Measurements from ENCODE around the gene STPG3.

Gene STPG3

DNA sequence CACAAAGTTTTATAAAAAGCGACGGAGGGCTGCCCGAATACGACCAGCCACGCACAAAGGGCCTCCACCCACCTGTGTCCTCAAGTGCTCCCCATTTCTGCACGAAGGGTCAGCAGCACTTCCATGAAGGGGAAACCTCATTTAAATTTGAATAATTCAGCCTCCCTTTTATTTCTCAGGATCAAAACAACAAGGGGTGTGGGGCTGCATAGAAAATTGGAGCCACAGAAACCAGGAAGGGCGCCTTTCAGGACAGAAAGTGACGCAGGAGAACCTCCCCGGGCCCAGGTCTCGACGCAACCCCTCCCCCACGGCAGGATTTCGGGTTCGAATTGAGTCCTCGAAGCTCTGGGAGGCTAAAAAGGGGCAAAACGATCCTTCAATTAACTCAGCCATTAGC lies 48.9 kb downstream of the STPG3 start:
- DNase-seq (ENCODE audit: low read depth in 2 of 3, low spot score in 2 of 3), result no peak

DNA sequence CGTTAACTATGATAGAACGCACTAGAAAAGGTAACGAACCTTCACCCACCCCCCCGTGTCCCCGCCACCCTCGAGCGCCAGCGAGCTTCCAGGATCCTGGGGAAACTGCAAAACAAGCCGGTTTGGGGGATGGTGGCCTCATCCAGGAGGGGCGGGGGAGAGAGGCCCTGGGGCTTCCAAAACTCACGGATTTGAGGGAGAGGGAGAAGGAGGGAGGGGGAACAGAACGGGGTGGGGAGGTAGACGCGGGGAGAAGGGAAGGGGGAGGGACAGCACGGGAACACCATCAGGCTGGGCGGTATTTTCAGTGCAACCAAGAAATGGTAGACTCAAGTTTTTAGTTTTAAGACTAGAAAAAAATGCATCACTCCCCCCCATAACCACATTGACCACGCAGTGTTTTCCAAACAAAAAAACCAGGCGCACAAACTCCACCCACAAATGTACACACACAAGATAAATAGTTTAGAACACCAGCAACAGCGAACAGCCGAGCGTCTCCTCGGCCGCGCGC lies 49.5 kb downstream of the STPG3 start:
- DNase-seq (ENCODE audit: low read depth in 2 of 3, low spot score in 2 of 3), result no peak

DNA sequence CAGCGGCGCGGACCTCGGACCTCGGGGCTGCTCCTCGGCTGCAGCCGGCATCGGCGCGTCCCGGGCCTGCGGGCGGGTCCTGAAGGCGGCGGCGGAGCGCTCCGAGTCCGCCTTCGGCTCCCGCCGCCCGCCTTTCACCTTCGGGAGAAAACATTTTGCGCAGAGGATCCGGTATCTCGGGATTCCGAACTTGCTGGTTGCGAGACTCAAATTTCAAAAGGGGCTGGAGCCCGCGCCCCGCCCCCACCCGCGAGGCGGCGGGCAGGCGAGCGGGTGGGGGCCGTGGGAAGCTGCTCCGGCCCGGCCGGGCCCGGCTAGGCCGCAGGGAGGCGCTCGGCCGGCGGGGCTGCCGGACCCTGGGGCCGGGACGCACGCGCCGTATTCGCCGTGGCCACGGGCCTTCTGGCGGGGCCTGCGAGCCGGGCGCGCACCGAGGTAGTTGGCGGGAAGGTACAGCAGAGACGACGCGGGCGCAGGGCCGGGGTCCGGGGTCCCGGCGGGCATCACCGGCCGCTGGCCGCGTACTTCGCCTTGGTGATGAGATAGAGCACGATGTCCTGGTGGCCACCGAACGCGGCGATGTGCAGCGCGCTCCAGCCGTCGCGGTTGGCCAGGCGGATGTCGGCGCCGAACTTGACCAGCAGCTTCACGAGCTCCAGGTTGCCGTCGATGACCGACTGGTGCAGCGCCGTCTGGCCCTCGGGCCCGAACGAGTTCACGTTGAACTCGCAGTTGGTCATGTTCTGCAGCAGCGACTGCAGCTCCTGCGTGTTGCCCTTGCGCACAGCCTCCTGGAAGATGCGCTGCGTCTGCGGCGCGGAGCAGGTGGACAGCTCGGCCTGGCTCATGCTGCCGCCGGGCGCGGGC lies 50.2 kb downstream of the STPG3 start:
- DNase-seq (ENCODE audit: low read depth in 2 of 3, low spot score in 2 of 3), result no peak

DNA sequence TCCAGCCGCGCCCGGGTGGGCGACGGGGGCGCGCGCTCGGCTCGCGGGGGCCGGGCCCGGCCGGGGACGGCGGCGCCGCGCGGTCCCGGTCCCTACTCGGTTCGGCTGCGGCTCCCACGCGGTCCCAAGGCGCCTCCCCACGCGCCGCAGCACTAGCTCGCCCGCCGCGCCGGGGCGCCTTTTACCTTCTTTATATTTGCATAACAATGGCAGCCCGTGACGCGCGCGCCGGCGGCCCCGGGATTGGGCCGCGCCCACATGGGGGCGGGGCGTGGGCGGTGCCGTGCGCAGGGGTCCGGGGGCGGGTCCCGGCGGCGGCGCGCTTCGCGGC lies 51.0 kb downstream of the STPG3 start, which contains the start of gene NRARP:
Gene NRARP (minus strand): TSS at position 154 of the 331 bp plus-strand sequence. CDS start 343 bp downstream, outside the sequence.
- DNase-seq (ENCODE audit: low read depth in 2 of 3, low spot score in 2 of 3), result peak; percentile 77 to 88 (median 84)

DNA sequence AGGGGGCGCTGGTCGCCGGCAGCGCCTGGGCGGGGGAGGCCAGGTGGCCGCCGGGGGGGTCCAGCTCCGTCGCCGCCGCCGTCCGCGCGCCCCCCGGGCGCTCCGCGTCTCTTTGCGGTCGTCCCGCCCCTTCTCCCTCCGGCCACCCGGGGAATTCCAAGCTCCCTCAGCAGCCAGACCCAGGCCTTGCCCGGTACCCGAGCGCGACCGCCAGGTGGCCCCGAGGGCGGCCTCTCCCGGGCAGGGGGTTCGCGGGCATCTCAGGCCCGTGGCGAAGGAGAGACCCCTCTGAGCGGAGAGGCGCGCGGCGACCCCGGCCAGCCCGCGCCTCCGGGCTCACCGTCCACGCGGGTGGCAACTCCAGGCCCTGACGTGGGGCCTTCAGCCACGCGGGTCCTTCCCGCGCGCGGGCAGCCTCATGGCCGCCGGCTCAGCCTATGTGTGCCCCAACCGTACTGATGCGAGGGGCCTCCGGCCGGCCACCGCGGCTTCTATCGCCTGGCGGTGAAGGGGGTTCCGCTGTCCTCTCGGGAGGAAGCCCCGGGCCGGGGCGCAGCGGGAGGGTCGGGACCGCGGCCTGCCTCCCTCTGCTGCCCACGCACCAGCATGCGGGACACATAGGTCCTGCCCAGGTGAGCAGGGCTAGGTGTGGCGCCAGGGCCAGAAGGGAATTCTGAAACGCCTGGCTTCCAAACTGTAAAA lies 51.5 kb downstream of the STPG3 start:
- DNase-seq (ENCODE audit: low read depth in 2 of 3, low spot score in 2 of 3), result no peak

All from activated CD8-positive, alpha-beta memory T cell treated with anti-CD3 and anti-CD28 coated beads for 48 hours (primary cell).